PC-3 (cell line): ENCODE results near the gene NFKBIA.
"Not testable (repeated sequence)": the region's sequence is repeated elsewhere in the genome, so short reads cannot be mapped to it uniquely, and the experiment has no call there.

Experiments used
- EZH2 ChIP-seq: fragments of 300-600 bp; sonication (generic); IDR thresholded peaks from one replicate; pipeline ENCODE4 v1.6.1; 2017; ENCODE audit warnings: antibody characterized with exemption, mild to moderate bottlenecking, low read length; ENCODE audit not compliant: unreplicated experiment
- EZH2phosphoT487 ChIP-seq: fragments of 300-600 bp; sonication (generic); IDR thresholded peaks from 2 replicates; pipeline ENCODE4 v1.6.1; 2018; ENCODE audit warnings: mild to moderate bottlenecking, antibody characterized with exemption, low read length, borderline replicate concordance
- TF ChIP-seq, protein P1 (sequence below): fragments of 300-600 bp; sonication (generic); conservative IDR thresholded peaks from 2 replicates; pipeline ENCODE4 v1.5.1; 2017; ENCODE audit warnings: antibody characterized with exemption, low read depth, mild to moderate bottlenecking, low read length

DNA sequence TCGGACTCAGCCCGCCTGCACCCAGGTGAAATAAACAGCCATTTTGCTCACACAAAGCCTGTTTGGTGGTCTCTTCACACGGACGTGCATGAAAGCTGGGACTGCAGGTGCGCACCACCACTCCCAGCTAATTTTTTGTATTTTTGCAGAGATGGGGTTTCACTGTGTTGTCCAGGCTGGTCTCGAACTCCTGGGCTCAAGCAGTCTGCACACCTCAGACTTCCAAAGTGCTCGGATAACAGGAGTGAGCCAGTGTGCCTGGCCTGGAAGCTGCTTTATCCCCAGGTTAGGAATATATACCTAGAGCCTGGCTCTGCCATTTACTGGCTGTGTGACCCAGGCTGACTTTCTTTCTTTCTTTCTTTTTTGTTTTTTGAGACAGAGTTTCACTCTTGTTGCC, 7.9 kb downstream of the NFKBIA start:
- TF ChIP-seq, protein P1, sequence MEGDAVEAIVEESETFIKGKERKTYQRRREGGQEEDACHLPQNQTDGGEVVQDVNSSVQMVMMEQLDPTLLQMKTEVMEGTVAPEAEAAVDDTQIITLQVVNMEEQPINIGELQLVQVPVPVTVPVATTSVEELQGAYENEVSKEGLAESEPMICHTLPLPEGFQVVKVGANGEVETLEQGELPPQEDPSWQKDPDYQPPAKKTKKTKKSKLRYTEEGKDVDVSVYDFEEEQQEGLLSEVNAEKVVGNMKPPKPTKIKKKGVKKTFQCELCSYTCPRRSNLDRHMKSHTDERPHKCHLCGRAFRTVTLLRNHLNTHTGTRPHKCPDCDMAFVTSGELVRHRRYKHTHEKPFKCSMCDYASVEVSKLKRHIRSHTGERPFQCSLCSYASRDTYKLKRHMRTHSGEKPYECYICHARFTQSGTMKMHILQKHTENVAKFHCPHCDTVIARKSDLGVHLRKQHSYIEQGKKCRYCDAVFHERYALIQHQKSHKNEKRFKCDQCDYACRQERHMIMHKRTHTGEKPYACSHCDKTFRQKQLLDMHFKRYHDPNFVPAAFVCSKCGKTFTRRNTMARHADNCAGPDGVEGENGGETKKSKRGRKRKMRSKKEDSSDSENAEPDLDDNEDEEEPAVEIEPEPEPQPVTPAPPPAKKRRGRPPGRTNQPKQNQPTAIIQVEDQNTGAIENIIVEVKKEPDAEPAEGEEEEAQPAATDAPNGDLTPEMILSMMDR: not testable (repeated sequence)
- not testable (repeated sequence) for TF ChIP-seq EZH2phosphoT487, EZH2
